ENCODE results near the gene TDRD6.

- peak in 1 of 2 donors; percentile 22 for TF ChIP-seq CTCF (conservative IDR thresholded peaks at IDR 0.05 in 1 of 2, IDR thresholded peaks at IDR 0.05 in 1 of 2; ENCODE audit: extremely low read depth in 1 of 2, insufficient read depth in 1 of 2, low read depth in 1 of 2, low read length in 2 of 2)
- TF ChIP-seq EZH2 (IDR thresholded peaks at IDR 0.05; ENCODE audit: borderline replicate concordance, low read length): no peak
These were observed 31.9 kb upstream of the TDRD6 start for GRCh38 chr6:46655803-46656202.
